CD8-positive, alpha-beta memory T cell (primary cell): ENCODE data around the gene ACKR1. TPM values are rescaled to one million over a fixed set of nuclear protein-coding genes. Genes with fewer than 3 reads are reported as not detected.

Source experiments
- CTCF ChIA-PET: fragments of 350-600 bp; sonication (Branson Sonifier 250); formaldehyde crosslinking; loops from one replicate; lab custom pipeline; 2021; ENCODE audit warnings: antibody characterized with exemption; lab: Charles Lee
- POLR2A ChIA-PET: fragments of 350-600 bp; sonication (Branson Sonifier 250); formaldehyde crosslinking; loops from one replicate; lab custom pipeline; 2021; ENCODE audit warnings: antibody characterized with exemption; lab: Charles Lee
- DNase-seq, 5 donors: peaks; one replicate each; pipeline versions ENCODE4 v3.0.0 to v3.0.0-alpha.2; 2020 to 2022; ENCODE audit warnings: mixed read lengths in 1 of 5
- H3K27ac ChIP-seq: one replicate; pipeline ENCODE4 v1.7.0; 2013; ENCODE audit warnings: low read depth, mild to moderate bottlenecking, low read length, moderate library complexity
- H3K27me3 ChIP-seq: 2 replicates; pipeline ENCODE4 v1.7.0; 2013; ENCODE audit warnings: low read length, mild to moderate bottlenecking; ENCODE audit not compliant: insufficient read depth, poor library complexity, severe bottlenecking
- H3K36me3 ChIP-seq: 2 replicates; pipeline ENCODE4 v1.7.0; 2013; ENCODE audit warnings: mild to moderate bottlenecking, low read length, moderate library complexity; ENCODE audit not compliant: insufficient read depth
- H3K4me1 ChIP-seq: 2 replicates; pipeline ENCODE4 v1.7.0; 2013; ENCODE audit warnings: mild to moderate bottlenecking, low read length, moderate library complexity; ENCODE audit not compliant: insufficient read depth
- H3K4me3 ChIP-seq: 2 replicates; pipeline ENCODE4 v1.7.0; 2013; ENCODE audit warnings: mild to moderate bottlenecking, low read length
- H3K9me3 ChIP-seq: 2 replicates; pipeline ENCODE4 v1.7.0; 2013; ENCODE audit warnings: mild to moderate bottlenecking, low read length
- H3K27ac Mint-ChIP-seq, 8 donors: one replicate each; pipeline ENCODE4 v1.8.0; 2020 to 2021; ENCODE audit warnings: mixed read lengths in 8 of 8, mild to moderate bottlenecking in 6 of 8, inconsistent platforms in 3 of 8, moderate library complexity in 3 of 8
- H3K27me3 Mint-ChIP-seq, 2 donors: one replicate each; pipeline ENCODE4 v1.8.0; 2020 to 2021; ENCODE audit warnings: mixed read lengths in 2 of 2, mild to moderate bottlenecking in 1 of 2, moderate library complexity in 1 of 2
- H3K36me3 Mint-ChIP-seq, 3 donors: one replicate each; pipeline ENCODE4 v1.8.0; 2020 to 2021; ENCODE audit warnings: mixed read lengths in 3 of 3, inconsistent platforms in 1 of 3, mild to moderate bottlenecking in 1 of 3
- H3K4me1 Mint-ChIP-seq, 3 donors: one replicate each; pipeline ENCODE4 v1.8.0; 2020 to 2021; ENCODE audit warnings: mixed read lengths in 3 of 3, inconsistent platforms in 1 of 3, mild to moderate bottlenecking in 1 of 3
- H3K4me3 Mint-ChIP-seq, 7 donors: one replicate each; pipeline ENCODE4 v1.8.0; 2020 to 2021; ENCODE audit warnings: mixed read lengths in 7 of 7, mild to moderate bottlenecking in 6 of 7, moderate library complexity in 4 of 7, inconsistent platforms in 2 of 7
- H3K9me3 Mint-ChIP-seq, 5 donors: one replicate each; pipeline ENCODE4 v1.8.0; 2020 to 2022; ENCODE audit warnings: mixed read lengths in 5 of 5, mild to moderate bottlenecking in 3 of 5, moderate library complexity in 2 of 5, inconsistent platforms in 1 of 5
- polyA plus RNA-seq: library from polyadenylated mRNA; unstranded; fragments of 300-500 nt; fragmentation: Illumina TruSeq; gene quantifications from one replicate; pipeline ENCODE4 v1.2.3, GENCODE V29; 2021
- total RNA-seq, 2 experiments: library from RNA; stranded (reverse); gene quantifications; one replicate each; pipeline ENCODE4 v1.2.3, GENCODE V29; 2021

ACKR1 gene
- total and polyA plus RNA-seq, 3 experiments from 2014 or later = not detected

- ChIA-PET POLR2A (no interaction called here), CTCF (interaction anchor here (2.7 kb wide), 1 partner anchor 18 kb away, joined by 7 read pairs; no protein-coding TSS in a partner anchor)
- Mint-ChIP-seq H3K27me3 (peaks cover 18 to 50% of the 10 kb centered on the region in 2 donors), H3K4me1 (peaks cover 0 to 9% (median 4%) of the 10 kb centered on the region in 3 donors), H3K36me3 (no peaks in the 10 kb centered on the region), H3K4me3 (no peak overlapping the region), H3K9me3 (no peaks in the 10 kb centered on the region), H3K27ac (no peak overlapping the region)
- DNase-seq = no peak
- H3K27ac ChIP-seq = no peak overlapping the region
- H3K27me3 ChIP-seq = no peaks in the 10 kb centered on the region
- no peaks in the 10 kb centered on the region for H3K4me1 ChIP-seq
- H3K9me3 ChIP-seq = no peaks in the 10 kb centered on the region
- no peak overlapping the region for H3K4me3 ChIP-seq
- no peaks in the 10 kb centered on the region for H3K36me3 ChIP-seq
Observed at GRCh38 chr1:159196543-159196942, 8.1 kb upstream of the ACKR1 start.

GRCh38 chr1:159197561-159198557 lies 6.8 kb upstream of the ACKR1 start:
- Mint-ChIP-seq H3K27ac (no peak overlapping the region), H3K4me3 (no peak overlapping the region), H3K4me1 (peaks cover 0 to 19% (median 4%) of the 10 kb centered on the region in 3 donors), H3K27me3 (peaks cover 20 to 52% of the 10 kb centered on the region in 2 donors), H3K36me3 (no peaks in the 10 kb centered on the region), H3K9me3 (no peaks in the 10 kb centered on the region)
- H3K4me1 ChIP-seq = no peaks in the 10 kb centered on the region
- POLR2A ChIA-PET = no interaction called here
- CTCF ChIA-PET = interaction anchor here (2.7 kb wide), 1 partner anchor 16 kb away, joined by 7 read pairs; no protein-coding TSS in a partner anchor
- H3K27ac ChIP-seq = no peak overlapping the region
- H3K27me3 ChIP-seq = no peaks in the 10 kb centered on the region
- no peak overlapping the region for H3K4me3 ChIP-seq
- DNase-seq = peak in 1 of 5 donors; percentile 3
- H3K36me3 ChIP-seq = no peaks in the 10 kb centered on the region
- no peaks in the 10 kb centered on the region for H3K9me3 ChIP-seq

DNA sequence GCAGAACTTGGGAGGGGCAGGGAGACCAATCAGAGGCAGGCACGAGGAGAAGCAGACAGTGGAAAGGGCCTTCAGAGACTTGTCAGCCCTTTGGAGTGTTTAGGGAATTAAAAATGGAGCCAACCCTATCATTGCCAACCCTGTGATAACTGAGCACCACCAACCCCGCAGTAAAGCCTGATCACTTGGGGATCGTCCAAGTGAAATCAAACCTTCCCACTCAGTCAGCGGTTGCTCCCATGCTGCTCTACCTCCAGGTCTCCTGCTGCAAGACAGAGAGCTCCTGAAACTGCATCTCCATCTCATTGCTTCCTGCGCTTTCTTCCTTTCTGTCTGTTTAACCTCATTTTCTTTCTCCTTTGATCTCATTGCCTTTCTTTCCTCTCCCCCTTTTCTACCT lies 4.8 kb upstream of the ACKR1 start:
- no peak for DNase-seq
- H3K4me1 Mint-ChIP-seq = peaks cover 0 to 19% (median 4%) of the 10 kb centered on the region in 3 donors
- no peaks in the 10 kb centered on the region for H3K9me3 Mint-ChIP-seq
- CTCF ChIA-PET = no interaction called here
- no peaks in the 10 kb centered on the region for H3K36me3 Mint-ChIP-seq
- H3K27me3 Mint-ChIP-seq = peaks cover 30 to 68% of the 10 kb centered on the region in 2 donors
- Histone ChIP-seq H3K27ac (no peak overlapping the region), H3K9me3 (no peaks in the 10 kb centered on the region), H3K4me1 (no peaks in the 10 kb centered on the region), H3K36me3 (no peaks in the 10 kb centered on the region), H3K27me3 (no peaks in the 10 kb centered on the region), H3K4me3 (no peak overlapping the region)
- no peak overlapping the region for H3K4me3 Mint-ChIP-seq
- POLR2A ChIA-PET = no interaction called here
- no peak overlapping the region for H3K27ac Mint-ChIP-seq

- H3K36me3 ChIP-seq = no peaks in the 10 kb centered on the region
- Mint-ChIP-seq H3K27me3 (peaks cover 30 to 74% of the 10 kb centered on the region in 2 donors), H3K4me1 (peaks cover 0 to 19% (median 4%) of the 10 kb centered on the region in 3 donors), H3K4me3 (no peak overlapping the region), H3K9me3 (no peaks in the 10 kb centered on the region), H3K27ac (no peak overlapping the region), H3K36me3 (no peaks in the 10 kb centered on the region)
- H3K9me3 ChIP-seq = no peaks in the 10 kb centered on the region
- H3K27me3 ChIP-seq = no peaks in the 10 kb centered on the region
- DNase-seq = no peak
- no peak overlapping the region for H3K4me3 ChIP-seq
- H3K4me1 ChIP-seq = no peaks in the 10 kb centered on the region
- CTCF ChIA-PET = no interaction called here
- POLR2A ChIA-PET = no interaction called here
- H3K27ac ChIP-seq = no peak overlapping the region
Observed at GRCh38 chr1:159200769-159201168, 3.9 kb upstream of the ACKR1 start.

DNA sequence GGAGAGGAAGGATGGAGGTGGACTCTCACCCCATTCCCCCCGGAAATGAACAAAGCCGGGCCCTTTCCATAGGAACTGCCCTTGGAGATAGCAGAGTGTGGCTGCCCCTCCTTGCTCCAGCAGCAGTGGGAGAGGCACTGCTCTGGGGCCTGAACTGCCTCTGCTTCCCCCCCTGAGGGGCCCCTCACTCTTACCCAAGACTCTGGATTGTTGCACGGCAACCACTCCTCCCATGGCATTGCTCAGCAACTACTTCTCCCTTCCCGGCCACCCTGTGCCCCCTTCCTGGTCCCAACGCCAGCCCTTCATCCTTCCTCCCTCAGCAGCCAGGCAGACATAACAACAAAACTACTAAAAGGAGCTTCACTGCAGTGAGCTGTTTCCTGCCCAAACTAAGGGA lies 3.0 kb upstream of the ACKR1 start:
- no peak for DNase-seq
- Mint-ChIP-seq H3K36me3 (no peaks in the 10 kb centered on the region), H3K4me1 (peaks cover 0 to 19% (median 4%) of the 10 kb centered on the region in 3 donors), H3K27ac (no peak overlapping the region), H3K9me3 (no peaks in the 10 kb centered on the region), H3K4me3 (no peak overlapping the region), H3K27me3 (peaks cover 25 to 77% of the 10 kb centered on the region in 2 donors)
- H3K27me3 ChIP-seq = no peaks in the 10 kb centered on the region
- ChIA-PET POLR2A (no interaction called here), CTCF (interaction anchor here (1.9 kb wide), 1 partner anchor 13 kb away, joined by 6 read pairs; no protein-coding TSS in a partner anchor)
- no peak overlapping the region for H3K27ac ChIP-seq
- no peak overlapping the region for H3K4me3 ChIP-seq
- H3K9me3 ChIP-seq = no peaks in the 10 kb centered on the region
- H3K36me3 ChIP-seq = no peaks in the 10 kb centered on the region
- no peaks in the 10 kb centered on the region for H3K4me1 ChIP-seq

- H3K4me1 Mint-ChIP-seq = peaks cover 0 to 19% (median 4%) of the 10 kb centered on the region in 3 donors
- no peaks in the 10 kb centered on the region for H3K9me3 Mint-ChIP-seq
- no peaks in the 10 kb centered on the region for H3K27me3 ChIP-seq
- no peaks in the 10 kb centered on the region for H3K9me3 ChIP-seq
- H3K4me3 ChIP-seq = no peak overlapping the region
- H3K4me1 ChIP-seq = no peaks in the 10 kb centered on the region
- ChIA-PET CTCF (no interaction called here), POLR2A (no interaction called here)
- no peak overlapping the region for H3K27ac Mint-ChIP-seq
- H3K27me3 Mint-ChIP-seq = peaks cover 35 to 82% of the 10 kb centered on the region in 2 donors
- no peak for DNase-seq
- no peak overlapping the region for H3K4me3 Mint-ChIP-seq
- no peak overlapping the region for H3K27ac ChIP-seq
- H3K36me3 Mint-ChIP-seq = no peaks in the 10 kb centered on the region
- H3K36me3 ChIP-seq = no peaks in the 10 kb centered on the region
Observed at GRCh38 chr1:159203610-159204009, 1.1 kb upstream of the ACKR1 start.

GRCh38 chr1:159205225-159205624 lies 550 bp downstream of the ACKR1 start:
- H3K27me3 Mint-ChIP-seq = peaks cover 40 to 85% of the 10 kb centered on the region in 2 donors

GRCh38 chr1:159206110-159206509 lies 1.4 kb downstream of the ACKR1 start:
- Mint-ChIP-seq H3K4me3 (no peak overlapping the region), H3K4me1 (peaks cover 0 to 13% (median 0%) of the 10 kb centered on the region in 3 donors), H3K9me3 (no peaks in the 10 kb centered on the region), H3K36me3 (no peaks in the 10 kb centered on the region), H3K27ac (no peak overlapping the region), H3K27me3 (peaks cover 44 to 89% of the 10 kb centered on the region in 2 donors)
- POLR2A ChIA-PET = no interaction called here
- CTCF ChIA-PET = no interaction called here
- Histone ChIP-seq H3K36me3 (no peaks in the 10 kb centered on the region), H3K9me3 (no peaks in the 10 kb centered on the region), H3K4me3 (no peak overlapping the region), H3K27ac (no peak overlapping the region), H3K4me1 (no peaks in the 10 kb centered on the region), H3K27me3 (no peaks in the 10 kb centered on the region)
- DNase-seq = no peak

More at GRCh38 chr1:159205225-159205624, 550 bp downstream of the ACKR1 start:
- H3K27me3 ChIP-seq = no peaks in the 10 kb centered on the region
- ChIA-PET POLR2A (no interaction called here), CTCF (no interaction called here)
- no peaks in the 10 kb centered on the region for H3K9me3 ChIP-seq
- no peaks in the 10 kb centered on the region for H3K4me1 ChIP-seq
- Mint-ChIP-seq H3K27ac (peak overlapping the region in 1 of 8 donors; percentile 43), H3K4me1 (peaks cover 0 to 19% (median 4%) of the 10 kb centered on the region in 3 donors), H3K36me3 (no peaks in the 10 kb centered on the region), H3K4me3 (no peak overlapping the region), H3K9me3 (no peaks in the 10 kb centered on the region)
- H3K4me3 ChIP-seq = no peak overlapping the region
- no peak for DNase-seq
- H3K27ac ChIP-seq = no peak overlapping the region
- no peaks in the 10 kb centered on the region for H3K36me3 ChIP-seq
